NCI-H187 treated with DMSO at 0.1 percent for 48 hours (cell line): ENCODE data around the gene ENG.
"Not testable (repeated sequence)": the region's sequence is repeated elsewhere in the genome, so short reads cannot be mapped to it uniquely, and the experiment has no call there.

Experiments
- DNase-seq: peaks from one replicate; lab custom pipeline; 2025; lab: John Stamatoyannopoulos, UW

ENG gene

DNA sequence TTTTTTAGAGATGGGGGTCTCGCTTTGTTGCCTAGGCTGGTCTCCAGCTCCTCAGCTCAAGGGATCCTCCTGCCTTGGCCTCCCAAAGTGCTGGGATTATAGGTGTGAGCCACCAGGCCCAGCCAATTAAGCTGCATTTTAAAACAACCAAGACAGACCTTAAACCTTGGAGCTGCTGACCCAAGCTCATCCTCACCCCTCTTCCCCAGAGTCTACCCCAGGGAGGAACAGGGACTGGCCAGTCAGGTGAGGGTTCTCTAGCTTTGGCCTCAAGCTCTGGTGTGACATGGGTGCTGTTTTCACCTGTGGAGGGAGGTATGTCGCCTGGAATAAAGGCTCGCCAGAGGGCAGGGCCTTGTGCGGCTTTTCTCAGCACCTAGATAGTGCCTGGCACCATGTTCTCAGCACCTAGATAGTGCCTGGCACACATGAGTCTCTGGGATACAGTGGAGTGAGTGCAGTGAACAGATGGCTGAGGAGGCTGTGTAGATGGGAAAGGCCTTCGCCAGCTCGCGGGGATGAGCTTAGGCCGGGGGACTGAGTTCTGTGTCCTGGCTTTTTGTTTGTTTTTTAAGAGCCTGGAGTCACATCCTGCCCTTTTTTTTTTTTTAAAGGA lies 61.3 kb downstream of the ENG start:
- no peak for DNase-seq

DNA sequence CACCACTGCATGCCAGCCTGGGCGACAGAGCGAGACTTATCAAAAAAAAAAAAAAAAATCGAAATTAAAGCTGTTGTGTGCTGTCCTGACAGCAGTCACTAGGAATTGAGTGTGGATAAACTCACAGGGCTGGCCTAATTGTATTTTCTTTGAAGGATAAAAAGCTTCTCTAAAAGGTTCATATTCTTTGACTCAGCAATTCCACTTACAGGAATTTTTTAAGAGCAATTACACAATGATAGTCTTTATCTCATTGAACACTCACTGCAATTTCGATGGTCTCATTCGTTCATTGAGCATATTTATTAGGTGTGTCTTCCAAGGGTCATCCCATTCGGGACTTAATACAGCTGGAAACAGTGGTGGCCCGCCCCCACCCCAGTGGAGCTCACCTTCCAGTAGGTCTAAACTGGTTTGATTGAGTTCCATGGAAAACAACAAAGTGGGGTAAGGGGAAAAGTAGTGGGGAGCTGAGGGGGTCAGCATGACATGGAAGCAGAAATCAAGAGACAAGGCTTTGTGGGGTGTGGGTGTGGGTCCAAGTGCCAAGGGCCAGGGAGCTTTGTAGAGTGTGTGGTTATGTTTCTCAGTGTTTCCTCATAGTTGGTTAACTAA lies 61.9 kb downstream of the ENG start:
- no peak for DNase-seq

DNA sequence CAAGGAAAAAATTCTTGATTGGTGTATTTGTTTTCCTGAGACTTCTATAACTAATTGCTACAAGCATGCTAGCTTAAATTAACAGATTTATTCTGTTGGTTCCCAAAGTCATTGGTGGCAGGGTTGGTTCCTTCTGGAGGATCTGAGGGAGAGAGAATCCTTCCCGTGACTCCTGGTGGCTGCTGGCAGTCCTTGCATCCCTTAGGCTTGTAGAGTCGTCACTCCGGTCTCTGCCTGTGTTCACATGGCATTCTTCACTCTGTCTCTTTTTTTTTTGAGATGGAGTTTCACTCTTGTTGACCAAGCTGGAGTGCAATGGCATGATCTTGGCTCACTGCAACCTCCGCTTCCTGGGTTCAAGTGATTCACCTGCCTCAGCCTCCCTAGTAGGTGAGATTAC lies 63.4 kb downstream of the ENG start:
- no peak for DNase-seq

DNA sequence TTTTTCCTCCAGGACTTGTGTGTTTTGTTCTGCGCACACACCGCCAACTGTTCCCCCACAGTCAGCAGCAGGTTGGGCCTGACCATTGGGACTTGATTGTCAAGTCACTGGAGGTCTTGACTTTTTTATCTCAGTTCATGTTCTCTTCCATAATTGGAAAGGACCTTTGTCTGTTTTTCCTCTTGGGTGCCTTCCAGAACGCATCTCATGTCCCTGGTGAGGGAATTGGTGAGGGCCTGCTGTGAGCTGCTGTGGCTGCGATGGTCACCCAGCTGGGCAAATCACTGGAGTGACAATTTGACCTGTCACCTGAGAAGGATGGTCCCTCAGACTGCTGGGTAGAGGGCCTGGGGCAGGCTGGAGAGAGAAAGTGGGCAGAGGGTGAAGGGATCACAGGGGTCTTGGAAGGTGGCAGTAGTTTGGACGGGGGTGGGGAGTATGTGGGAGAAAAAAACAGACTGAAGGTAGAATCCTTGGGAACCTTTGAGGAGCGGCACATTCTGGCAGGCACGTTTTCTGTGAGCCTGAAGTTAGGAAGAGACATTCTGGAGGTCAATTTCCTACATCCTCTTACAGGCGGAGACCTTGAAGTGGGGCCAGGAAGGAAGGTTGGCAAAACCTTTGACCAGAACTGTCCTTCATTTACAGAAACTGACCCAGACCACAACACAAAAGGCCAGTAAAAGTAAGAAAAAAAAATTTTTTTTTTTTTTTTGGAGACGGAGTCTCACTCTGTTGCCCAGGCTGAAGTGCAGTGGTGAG lies 64.2 kb downstream of the ENG start:
- DNase-seq, result no peak

DNA sequence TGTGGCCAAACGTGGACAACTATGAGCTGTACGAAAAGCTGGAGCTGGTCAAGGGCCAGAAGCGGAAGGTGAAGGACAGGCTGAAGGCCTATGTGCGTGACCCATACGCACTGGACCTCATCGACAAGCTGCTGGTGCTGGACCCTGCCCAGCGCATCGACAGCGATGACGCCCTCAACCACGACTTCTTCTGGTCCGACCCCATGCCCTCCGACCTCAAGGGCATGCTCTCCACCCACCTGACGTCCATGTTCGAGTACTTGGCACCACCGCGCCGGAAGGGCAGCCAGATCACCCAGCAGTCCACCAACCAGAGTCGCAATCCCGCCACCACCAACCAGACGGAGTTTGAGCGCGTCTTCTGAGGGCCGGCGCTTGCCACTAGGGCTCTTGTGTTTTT lies 65.3 kb downstream of the ENG start:
- DNase-seq, result no peak

DNA sequence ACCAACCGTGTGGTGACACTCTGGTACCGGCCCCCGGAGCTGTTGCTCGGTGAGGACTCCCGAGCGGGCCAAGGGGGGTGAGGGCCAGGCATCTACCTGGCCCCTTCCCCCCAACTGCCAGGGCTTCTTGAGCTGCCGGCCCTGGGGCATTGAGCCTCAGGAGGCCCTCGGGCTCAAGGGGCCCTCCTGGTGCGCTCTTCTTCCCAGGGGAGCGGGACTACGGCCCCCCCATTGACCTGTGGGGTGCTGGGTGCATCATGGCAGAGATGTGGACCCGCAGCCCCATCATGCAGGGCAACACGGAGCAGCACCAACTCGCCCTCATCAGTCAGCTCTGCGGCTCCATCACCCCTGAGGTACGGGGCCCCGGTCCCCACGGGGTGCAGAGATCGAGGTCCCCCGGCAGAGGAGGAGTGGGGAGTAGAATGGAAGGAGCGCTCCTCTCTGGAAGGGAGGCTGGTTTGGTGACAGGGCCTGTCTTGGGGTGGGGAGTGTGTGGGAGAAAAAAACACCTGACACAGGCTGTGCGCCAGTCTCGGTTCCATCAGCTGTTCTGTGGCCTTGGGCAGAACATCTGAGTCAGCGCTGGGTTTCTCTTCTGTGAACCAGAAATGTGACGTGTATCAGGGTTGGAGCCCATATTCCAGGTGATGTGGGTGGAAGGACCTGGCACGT lies 66.0 kb downstream of the ENG start:
- no peak for DNase-seq

DNA sequence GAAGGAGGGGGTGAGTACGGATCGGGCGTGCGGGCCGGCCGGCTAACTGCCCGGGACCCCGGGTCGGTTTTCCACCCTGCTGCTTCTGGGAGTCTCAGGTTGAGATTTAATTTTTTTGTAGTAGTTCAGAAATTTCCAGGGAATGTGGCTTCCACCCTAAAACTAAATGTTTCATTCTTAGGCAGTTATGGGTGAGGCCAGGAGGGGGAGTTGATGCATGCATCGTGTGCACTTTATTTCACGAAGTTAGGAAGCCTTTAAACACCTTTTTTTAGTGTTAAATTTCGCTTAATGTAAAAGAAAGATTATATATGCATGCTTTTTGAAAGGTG lies 67.7 kb downstream of the ENG start:
- DNase-seq, result no peak

DNA sequence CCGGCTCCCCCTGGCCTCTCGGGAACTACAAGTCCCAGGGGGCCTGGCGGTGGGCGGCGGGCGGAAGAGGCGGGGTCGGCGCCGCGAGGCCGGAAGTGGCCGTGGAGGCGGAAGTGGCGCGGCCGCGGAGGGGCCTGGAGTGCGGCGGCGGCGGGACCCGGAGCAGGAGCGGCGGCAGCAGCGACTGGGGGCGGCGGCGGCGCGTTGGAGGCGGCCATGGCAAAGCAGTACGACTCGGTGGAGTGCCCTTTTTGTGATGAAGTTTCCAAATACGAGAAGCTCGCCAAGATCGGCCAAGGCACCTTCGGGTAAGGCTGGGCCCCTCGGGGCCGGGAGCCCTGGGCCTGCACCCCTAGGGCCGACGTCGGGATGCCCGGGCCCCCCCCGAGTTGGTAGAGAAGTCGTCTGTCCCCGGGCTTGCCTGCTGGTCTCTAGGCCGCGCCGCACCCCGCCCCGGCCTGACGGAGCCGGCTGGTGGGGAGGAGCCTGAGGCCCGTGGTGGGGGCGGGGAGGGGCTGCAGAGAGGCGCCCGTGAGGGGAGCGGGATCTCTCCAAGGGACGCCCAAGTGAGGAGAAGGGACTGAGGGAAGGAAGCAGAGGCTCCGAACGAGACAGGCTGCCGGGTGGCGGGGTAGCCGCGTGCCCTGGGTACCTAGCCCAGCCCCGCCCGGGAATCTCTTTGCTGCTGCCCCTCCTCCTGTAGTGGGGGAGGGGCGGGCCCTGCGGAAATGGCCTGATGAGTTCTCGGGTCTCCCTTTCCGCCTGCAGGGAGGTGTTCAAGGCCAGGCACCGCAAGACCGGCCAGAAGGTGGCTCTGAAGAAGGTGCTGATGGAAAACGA lies 68.3 kb downstream of the ENG start, which contains the start of gene CDK9:
CDK9 (plus strand) TSS at position 102 of the 840 bp plus-strand sequence; CDS start at position 217, 115 bp downstream.
- DNase-seq, result no peak

DNA sequence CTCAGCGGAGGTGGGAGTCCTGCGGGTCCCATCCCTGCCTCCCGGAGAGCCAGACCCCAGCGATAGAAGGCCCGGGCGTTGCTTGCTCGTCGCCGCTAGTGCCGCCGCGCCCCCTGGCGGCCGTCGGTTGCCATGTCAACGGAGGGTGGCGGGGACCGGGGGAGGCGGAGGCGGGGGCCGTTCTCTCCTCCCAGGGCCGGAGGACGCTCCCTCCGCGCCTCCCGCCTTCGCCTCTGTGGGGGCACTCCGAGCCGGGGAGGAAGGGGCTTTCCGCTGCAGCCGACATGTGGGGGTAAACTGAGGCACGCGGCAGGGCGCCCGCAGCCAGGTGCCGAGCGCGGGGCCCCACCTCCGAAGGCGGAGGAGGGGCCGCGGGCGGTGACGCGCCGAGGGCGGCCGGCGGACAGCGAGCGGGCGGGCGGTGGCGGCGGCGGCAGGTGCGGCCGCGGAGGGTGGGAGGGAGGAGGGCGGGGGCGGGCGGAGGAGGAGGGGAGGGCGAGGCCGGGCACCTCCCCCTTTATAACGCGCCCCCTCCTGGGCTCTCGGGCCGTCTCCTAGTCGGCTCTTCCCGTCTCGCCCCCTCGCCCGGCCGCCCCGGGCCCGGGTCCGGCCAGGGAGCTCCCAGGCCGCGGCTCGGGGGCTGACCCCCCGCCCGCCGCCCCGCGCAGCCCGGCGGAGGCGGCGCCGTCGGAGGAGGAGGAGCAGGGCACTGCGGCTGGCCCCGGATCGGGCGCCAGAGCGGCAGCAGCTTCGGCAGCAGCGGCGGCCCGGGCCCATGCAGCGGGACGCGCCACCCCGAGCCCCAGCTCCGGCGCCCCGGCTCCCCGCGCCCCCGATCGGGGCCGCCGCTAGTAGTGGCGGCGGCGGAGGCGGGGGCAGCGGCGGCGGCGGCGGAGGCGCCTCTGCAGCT lies 69.2 kb downstream of the ENG start:
- no peak for DNase-seq

DNA sequence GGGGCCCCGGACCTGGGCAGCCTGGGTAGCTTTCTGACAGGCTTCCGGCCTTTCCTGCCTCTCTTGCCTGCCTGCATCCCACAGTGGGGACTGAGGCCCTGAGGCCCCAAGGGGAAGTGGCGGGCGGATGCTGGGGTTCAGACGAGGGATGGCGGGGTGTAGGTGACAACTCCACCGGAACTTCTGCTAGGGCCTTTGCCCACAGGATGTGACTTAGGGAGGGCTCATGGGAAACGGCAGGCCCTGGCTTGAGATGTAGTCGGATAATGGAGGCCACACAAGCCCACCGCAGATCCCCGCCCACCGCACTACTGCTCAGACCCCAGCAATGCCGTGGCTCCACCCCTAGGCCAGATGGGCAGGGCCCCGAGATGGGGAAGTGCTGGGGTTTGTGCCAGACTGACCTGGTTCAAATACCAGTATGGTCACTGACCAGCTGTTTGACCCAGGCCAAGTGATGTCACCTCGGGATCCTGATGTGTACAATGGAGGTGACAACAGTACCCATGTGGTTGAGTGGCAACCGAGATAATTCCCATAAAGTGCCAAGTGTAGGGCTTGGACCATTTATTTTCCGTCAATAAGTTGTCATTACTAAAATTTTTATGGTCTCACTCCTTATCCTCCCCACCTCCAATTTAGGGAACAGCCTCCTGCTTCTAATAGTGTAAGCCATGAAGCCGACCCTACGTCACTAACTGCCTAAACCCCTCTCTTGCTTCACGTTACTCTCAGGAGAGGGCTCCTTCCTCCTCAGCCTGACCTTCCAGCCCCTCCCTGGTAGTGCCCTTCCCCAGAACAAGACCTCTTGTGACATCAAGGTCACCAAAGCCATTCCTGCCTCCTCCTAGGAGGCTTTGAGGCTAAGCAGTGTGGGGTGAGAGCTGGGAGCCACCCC lies 71.1 kb downstream of the ENG start:
- no peak for DNase-seq

DNA sequence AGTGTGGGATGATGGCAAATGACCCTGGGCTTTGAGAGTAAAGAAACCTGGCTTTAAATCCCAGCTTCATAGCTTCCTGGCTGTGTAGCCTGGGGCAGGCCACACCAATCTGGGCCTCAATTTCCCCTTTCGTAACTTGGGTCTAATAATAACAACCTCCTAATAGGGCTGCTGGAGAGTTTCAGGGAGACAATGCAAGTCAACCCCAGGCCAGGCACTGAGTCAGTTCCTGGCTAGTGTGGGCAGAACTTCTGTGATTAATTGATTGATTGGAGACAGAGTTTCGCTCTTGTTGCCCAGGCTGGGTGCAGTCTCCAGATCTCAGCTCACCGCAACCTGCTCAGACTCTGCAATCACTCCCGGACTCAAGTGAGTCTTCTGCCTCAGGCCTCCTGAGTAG lies 72.7 kb downstream of the ENG start:
- DNase-seq, result no peak

DNA sequence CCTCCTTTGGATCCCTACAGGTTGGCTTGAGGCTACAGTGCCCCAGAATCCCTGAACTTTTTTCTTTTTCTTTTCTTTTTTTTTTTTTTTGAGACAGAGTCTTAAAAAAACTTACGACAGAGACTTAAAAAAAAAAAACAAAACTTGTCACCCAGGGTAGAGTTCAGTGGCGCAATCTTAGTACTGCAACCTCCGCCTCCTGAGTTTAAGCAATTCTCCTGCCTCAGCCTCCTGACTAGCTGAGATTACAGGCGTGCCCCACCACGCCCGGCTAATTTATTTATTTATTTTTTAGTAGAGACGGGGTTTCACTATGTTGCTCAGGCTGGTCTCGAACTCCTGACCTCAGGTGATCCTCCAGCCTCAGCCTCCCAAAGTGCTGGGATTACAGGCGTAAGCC lies 73.5 kb downstream of the ENG start:
- DNase-seq, result not testable (repeated sequence)

DNA sequence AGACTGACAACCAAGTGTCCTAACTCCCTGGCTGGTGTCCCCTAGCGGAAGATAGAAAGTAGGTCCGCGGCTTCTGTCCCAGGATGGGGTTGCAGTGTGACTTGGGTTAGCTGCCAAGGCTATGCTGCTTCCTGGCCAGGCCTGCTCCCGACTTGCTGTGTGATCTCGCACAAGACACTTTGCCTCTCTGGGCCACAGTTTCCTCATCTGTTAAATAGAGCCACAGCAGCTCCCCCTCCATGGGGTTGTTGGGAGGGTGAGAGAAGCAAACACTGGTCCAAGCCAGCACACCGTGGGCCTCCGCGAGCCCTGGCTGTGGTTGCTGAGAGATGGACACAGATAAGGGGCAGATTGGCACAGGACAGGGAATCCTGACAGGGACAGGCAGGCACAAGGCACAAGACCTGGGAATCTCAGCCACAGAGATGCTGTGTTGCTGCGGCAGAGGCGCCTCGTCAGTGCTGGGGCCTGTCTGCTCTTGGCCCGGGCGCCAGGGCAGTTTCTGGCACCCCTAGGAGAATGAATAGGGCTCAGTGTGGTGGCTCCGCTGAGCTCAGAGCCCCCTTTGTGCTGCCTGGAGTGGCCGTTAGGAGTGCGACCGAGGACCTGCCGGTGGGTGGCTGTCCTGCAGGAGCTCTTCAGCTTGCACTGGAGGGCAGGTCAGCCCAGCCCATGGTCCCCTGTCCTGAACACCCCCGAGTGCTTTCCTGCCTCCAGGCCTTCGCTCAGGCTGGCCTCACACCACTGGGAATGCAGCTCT lies 74.2 kb downstream of the ENG start:
- DNase-seq, result no peak

DNA sequence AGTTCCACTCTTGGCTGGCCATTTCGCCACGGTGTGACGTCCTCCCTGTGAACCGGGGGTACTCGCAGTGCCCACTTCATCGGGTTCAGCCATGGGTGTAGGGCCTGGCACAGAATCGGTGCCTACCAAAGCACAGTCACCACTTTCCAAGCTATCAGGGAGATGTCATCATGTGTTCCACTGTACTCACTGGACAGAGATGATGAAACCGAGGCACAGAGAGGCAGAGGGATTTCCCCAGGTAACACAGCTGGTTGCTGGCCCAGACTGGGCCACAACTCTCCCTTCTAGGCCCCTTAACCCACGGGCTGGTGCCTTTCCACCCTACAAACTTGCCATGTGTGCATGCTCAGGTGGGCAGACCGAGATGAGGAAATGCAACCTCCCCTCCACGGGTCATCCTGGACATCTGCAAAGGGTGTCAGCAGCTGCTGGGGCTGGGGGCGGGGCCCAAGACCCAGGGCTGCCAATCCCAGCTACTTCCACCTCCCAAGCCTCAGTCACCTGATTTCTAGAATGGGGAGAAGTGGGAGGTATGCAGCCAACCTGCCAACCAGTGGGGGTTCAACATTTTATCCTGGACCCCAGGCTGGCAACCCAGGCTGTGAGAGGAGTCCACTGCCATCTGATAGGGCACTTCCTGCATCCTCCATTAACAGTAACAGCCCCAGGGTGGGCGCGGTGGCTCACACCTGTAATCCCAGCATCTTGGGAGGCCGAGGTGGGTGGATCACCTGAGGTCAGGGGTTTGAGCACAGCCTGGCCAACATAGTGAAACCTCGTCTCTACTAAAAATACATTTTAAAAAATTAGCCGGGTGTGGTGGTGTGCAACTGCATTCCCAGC lies 75.1 kb downstream of the ENG start:
- no peak for DNase-seq

DNA sequence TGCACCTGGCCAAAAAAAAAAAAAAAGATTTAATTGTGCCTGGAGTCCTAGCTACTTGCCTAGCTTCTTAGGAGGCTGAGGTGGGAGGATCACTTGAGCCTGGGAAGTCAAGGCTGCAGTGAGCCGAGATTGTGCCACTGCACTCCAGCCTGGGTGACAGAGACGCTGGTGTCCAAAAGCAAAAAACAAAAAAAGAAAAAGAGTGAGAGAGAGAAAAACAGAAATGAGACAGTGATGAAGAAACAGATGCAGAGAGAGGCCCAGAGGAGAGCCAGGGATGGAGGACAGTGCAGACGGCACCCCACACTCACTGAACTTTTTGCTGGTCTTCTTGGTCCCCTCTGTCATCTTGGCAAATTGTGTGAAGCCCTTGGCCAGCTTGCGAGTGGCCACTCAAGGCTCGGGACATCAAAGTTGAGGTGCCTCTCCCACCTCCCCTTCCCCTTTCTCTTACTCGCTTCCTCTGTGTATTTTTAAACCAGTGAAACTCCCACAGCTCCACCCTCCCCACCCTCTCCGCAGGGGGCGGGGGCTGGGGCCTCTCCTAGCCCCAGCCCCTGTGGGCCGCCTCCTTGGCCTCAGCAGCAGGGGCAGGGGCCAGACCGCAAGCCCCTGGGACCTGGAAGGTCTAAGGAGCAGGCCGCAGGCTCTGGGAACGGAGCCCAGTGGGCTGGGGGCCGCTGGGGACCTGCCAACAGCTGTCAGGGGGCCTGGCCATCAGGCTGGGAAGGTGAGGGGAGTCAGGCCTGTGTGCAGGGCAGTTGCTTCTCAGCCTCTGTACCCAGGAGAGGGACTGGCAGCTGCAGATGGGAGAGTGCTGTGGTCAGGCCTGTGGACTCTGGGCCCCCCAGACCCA lies 76.0 kb downstream of the ENG start, which contains the start of gene SH2D3C:
SH2D3C (minus strand) TSS at position 387 of the 856 bp plus-strand sequence; CDS start at position 348, 39 bp downstream.
- DNase-seq, result no peak

DNA sequence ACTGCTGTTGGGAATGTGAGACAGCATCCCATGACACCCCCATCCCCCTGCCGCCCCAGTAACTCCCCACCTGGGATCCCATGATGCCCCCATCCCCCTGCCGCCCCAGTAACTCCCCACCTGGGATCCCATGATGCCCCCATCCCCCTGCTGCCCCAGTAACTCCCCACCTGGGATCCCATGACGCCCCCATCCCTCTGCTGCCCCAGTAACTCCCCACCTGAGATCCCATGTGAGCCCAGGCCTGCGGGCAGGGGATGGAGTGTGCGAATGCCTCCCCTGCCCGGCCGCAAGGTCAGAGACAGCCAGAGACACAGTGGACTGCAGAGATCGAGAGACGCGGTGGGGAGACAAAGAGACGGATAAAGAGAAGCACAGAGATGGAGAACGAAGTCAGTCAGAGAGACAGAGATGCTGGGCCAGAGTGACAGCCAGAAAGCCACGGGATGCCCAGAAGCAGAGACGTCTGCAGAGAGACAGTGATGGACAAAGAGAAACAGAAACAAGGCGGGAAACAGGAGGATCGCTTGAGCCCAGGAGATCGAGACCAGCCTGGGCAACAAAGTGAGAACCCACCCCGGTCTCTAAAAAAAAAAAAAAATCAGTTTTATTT lies 77.0 kb downstream of the ENG start:
- DNase-seq, result no peak

DNA sequence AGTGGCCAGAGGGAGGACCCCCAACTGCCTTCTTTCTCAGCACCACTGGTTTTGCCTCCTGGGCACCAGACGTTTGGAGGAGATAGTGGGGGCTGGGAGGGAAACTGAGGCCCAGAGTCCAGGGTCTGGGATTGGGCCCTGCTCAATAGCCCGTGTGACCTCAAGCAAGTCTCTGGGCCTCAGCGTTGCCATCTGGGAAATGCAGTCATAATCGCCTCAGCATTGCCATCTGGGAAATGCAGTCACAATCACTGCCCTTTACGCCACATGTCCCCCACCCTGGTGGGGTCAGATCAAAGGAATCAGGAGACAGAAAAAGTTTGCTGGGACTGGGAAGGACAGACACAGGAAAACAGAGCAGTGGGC lies 77.6 kb downstream of the ENG start:
- no peak for DNase-seq
